ENCODE measurements around the gene FEN1. TPM values are rescaled to one million over a fixed set of nuclear protein-coding genes. Genes with fewer than 3 reads are reported as not detected.

Gene FEN1
- total RNA-seq, 2 experiments from 2014 or later = 74.7 to 75.9 TPM

GRCh38 chr11:61762798-61763197 is 29.9 kb upstream of the FEN1 start:
- no peak for DNase-seq
- Mint-ChIP-seq H3K36me3 (ENCODE audit: low read depth) (no peaks in the 10 kb centered on the region), H3K4me1 (ENCODE audit: low read depth) (no peaks in the 10 kb centered on the region), H3K4me3 (no peak overlapping the region), H3K27ac (no peak overlapping the region), H3K27me3 (ENCODE audit: low read depth) (no peaks in the 10 kb centered on the region), H3K9me3 (no peaks in the 10 kb centered on the region)
- CTCF ChIA-PET = no interaction called here
- intact Hi-C loops (cut with micrococcal nuclease) = no loop called here

- Mint-ChIP-seq H3K4me1 (ENCODE audit: low read depth) (no peaks in the 10 kb centered on the region), H3K4me3 (no peak overlapping the region), H3K27me3 (ENCODE audit: low read depth) (no peaks in the 10 kb centered on the region), H3K36me3 (ENCODE audit: low read depth) (no peaks in the 10 kb centered on the region), H3K9me3 (no peaks in the 10 kb centered on the region), H3K27ac (no peak overlapping the region)
- DNase-seq = no peak
- CTCF ChIA-PET = interaction anchor here (1.5 to 1.6 kb wide), 2 partner anchors 15 to 344 kb away, joined by 3 to 5 read pairs; no protein-coding TSS in a partner anchor
- intact Hi-C loops (cut with micrococcal nuclease) = no loop called here
Observed at GRCh38 chr11:61763930-61764605, 28.6 kb upstream of the FEN1 start.

GRCh38 chr11:61764606-61765260 is 28.0 kb upstream of the FEN1 start:
- no peaks in the 10 kb centered on the region for H3K4me1 Mint-ChIP-seq (ENCODE audit: low read depth)
- DNase-seq = no peak
- no peak overlapping the region for H3K4me3 Mint-ChIP-seq
- no peaks in the 10 kb centered on the region for H3K27me3 Mint-ChIP-seq (ENCODE audit: low read depth)
- no peak overlapping the region for H3K27ac Mint-ChIP-seq
- H3K9me3 Mint-ChIP-seq = no peaks in the 10 kb centered on the region
- intact Hi-C loops (cut with micrococcal nuclease) = no loop called here
- no peaks in the 10 kb centered on the region for H3K36me3 Mint-ChIP-seq (ENCODE audit: low read depth)
- CTCF ChIA-PET = interaction anchor here (1.5 to 1.6 kb wide), 2 partner anchors 15 to 344 kb away, joined by 3 to 5 read pairs; no protein-coding TSS in a partner anchor

GRCh38 chr11:61765550-61766253 is 27.0 kb upstream of the FEN1 start:
- no peak overlapping the region for H3K4me3 Mint-ChIP-seq
- no peaks in the 10 kb centered on the region for H3K4me1 Mint-ChIP-seq (ENCODE audit: low read depth)
- no peak overlapping the region for H3K27ac Mint-ChIP-seq
- intact Hi-C loops (cut with micrococcal nuclease) = no loop called here
- DNase-seq = no peak
- CTCF ChIA-PET = interaction anchor here (1.6 kb wide), 1 partner anchor 16 kb away, joined by 5 read pairs; no protein-coding TSS in a partner anchor
- H3K9me3 Mint-ChIP-seq = no peaks in the 10 kb centered on the region
- no peaks in the 10 kb centered on the region for H3K27me3 Mint-ChIP-seq (ENCODE audit: low read depth)
- no peaks in the 10 kb centered on the region for H3K36me3 Mint-ChIP-seq (ENCODE audit: low read depth)

- no peak overlapping the region for H3K27ac Mint-ChIP-seq
- H3K9me3 Mint-ChIP-seq = no peaks in the 10 kb centered on the region
- H3K4me3 Mint-ChIP-seq = no peak overlapping the region
- no peaks in the 10 kb centered on the region for H3K36me3 Mint-ChIP-seq (ENCODE audit: low read depth)
- CTCF ChIA-PET = no interaction called here
- no peaks in the 10 kb centered on the region for H3K27me3 Mint-ChIP-seq (ENCODE audit: low read depth)
- intact Hi-C loops (cut with micrococcal nuclease) = no loop called here
- DNase-seq = no peak
- H3K4me1 Mint-ChIP-seq (ENCODE audit: low read depth) = no peaks in the 10 kb centered on the region
Observed at GRCh38 chr11:61766353-61766841, 26.3 kb upstream of the FEN1 start.

GRCh38 chr11:61768376-61769076 is 24.2 kb upstream of the FEN1 start:
- Mint-ChIP-seq H3K4me3 (no peak overlapping the region), H3K27ac (no peak overlapping the region), H3K9me3 (no peaks in the 10 kb centered on the region), H3K27me3 (ENCODE audit: low read depth) (no peaks in the 10 kb centered on the region), H3K4me1 (ENCODE audit: low read depth) (peaks cover 1% of the 10 kb centered on the region), H3K36me3 (ENCODE audit: low read depth) (no peaks in the 10 kb centered on the region)
- DNase-seq = no peak
- intact Hi-C loops (cut with micrococcal nuclease) = no loop called here
- CTCF ChIA-PET = interaction anchor here (1.1 kb wide), 1 partner anchor 29 kb away, joined by 3 read pairs; no protein-coding TSS in a partner anchor

GRCh38 chr11:61769169-61769920 is 23.4 kb upstream of the FEN1 start:
- intact Hi-C loops (cut with micrococcal nuclease) = no loop called here
- no peaks in the 10 kb centered on the region for H3K9me3 Mint-ChIP-seq
- H3K27ac Mint-ChIP-seq = no peak overlapping the region
- H3K4me3 Mint-ChIP-seq = no peak overlapping the region
- H3K4me1 Mint-ChIP-seq (ENCODE audit: low read depth) = peaks cover 1% of the 10 kb centered on the region
- H3K36me3 Mint-ChIP-seq (ENCODE audit: low read depth) = no peaks in the 10 kb centered on the region
- no peak for DNase-seq
- no peaks in the 10 kb centered on the region for H3K27me3 Mint-ChIP-seq (ENCODE audit: low read depth)
- CTCF ChIA-PET = interaction anchor here (1.1 kb wide), 1 partner anchor 28 kb away, joined by 3 read pairs; no protein-coding TSS in a partner anchor

- CTCF ChIA-PET = no interaction called here
- intact Hi-C loops (cut with micrococcal nuclease) = no loop called here
- H3K36me3 Mint-ChIP-seq (ENCODE audit: low read depth) = no peaks in the 10 kb centered on the region
- DNase-seq = no peak
- H3K27ac Mint-ChIP-seq = no peak overlapping the region
- no peaks in the 10 kb centered on the region for H3K9me3 Mint-ChIP-seq
- H3K4me1 Mint-ChIP-seq (ENCODE audit: low read depth) = peaks cover 1% of the 10 kb centered on the region
- H3K27me3 Mint-ChIP-seq (ENCODE audit: low read depth) = no peaks in the 10 kb centered on the region
- H3K4me3 Mint-ChIP-seq = no peak overlapping the region
Observed at GRCh38 chr11:61769946-61770683, 22.6 kb upstream of the FEN1 start.

- Mint-ChIP-seq H3K4me1 (ENCODE audit: low read depth) (peaks cover 2% of the 10 kb centered on the region), H3K27me3 (ENCODE audit: low read depth) (no peaks in the 10 kb centered on the region), H3K9me3 (no peaks in the 10 kb centered on the region), H3K36me3 (ENCODE audit: low read depth) (no peaks in the 10 kb centered on the region), H3K4me3 (no peak overlapping the region), H3K27ac (no peak overlapping the region)
- intact Hi-C loops (cut with micrococcal nuclease) = no loop called here
- DNase-seq = no peak
- CTCF ChIA-PET = no interaction called here
Observed at GRCh38 chr11:61771195-61771894, 21.4 kb upstream of the FEN1 start.

- intact Hi-C loops (cut with micrococcal nuclease) = no loop called here
- Mint-ChIP-seq H3K36me3 (ENCODE audit: low read depth) (no peaks in the 10 kb centered on the region), H3K4me1 (ENCODE audit: low read depth) (peaks cover 7% of the 10 kb centered on the region), H3K9me3 (no peaks in the 10 kb centered on the region), H3K27me3 (ENCODE audit: low read depth) (no peaks in the 10 kb centered on the region), H3K4me3 (no peak overlapping the region), H3K27ac (no peak overlapping the region)
- no peak for DNase-seq
- CTCF ChIA-PET = no interaction called here
Observed at GRCh38 chr11:61771985-61772455, 20.7 kb upstream of the FEN1 start.

GRCh38 chr11:61773356-61773755 is 19.4 kb upstream of the FEN1 start:
- no peak overlapping the region for H3K27ac Mint-ChIP-seq
- H3K27me3 Mint-ChIP-seq (ENCODE audit: low read depth) = peaks cover 3% of the 10 kb centered on the region
- CTCF ChIA-PET = no interaction called here
- peaks cover 14% of the 10 kb centered on the region for H3K4me1 Mint-ChIP-seq (ENCODE audit: low read depth)
- no peak for DNase-seq
- H3K4me3 Mint-ChIP-seq = no peak overlapping the region
- no peaks in the 10 kb centered on the region for H3K36me3 Mint-ChIP-seq (ENCODE audit: low read depth)
- H3K9me3 Mint-ChIP-seq = no peaks in the 10 kb centered on the region
- intact Hi-C loops (cut with micrococcal nuclease) = no loop called here
